ENCODE data around the gene TMCC1.
"Not testable (repeated sequence)": the region's sequence is repeated elsewhere in the genome, so short reads cannot be mapped to it uniquely, and the experiment has no call there.

Gene TMCC1

GRCh38 chr3:129619726-129620162 is 273.8 kb downstream of the TMCC1 start:
- DNase-seq = no peak

DNA sequence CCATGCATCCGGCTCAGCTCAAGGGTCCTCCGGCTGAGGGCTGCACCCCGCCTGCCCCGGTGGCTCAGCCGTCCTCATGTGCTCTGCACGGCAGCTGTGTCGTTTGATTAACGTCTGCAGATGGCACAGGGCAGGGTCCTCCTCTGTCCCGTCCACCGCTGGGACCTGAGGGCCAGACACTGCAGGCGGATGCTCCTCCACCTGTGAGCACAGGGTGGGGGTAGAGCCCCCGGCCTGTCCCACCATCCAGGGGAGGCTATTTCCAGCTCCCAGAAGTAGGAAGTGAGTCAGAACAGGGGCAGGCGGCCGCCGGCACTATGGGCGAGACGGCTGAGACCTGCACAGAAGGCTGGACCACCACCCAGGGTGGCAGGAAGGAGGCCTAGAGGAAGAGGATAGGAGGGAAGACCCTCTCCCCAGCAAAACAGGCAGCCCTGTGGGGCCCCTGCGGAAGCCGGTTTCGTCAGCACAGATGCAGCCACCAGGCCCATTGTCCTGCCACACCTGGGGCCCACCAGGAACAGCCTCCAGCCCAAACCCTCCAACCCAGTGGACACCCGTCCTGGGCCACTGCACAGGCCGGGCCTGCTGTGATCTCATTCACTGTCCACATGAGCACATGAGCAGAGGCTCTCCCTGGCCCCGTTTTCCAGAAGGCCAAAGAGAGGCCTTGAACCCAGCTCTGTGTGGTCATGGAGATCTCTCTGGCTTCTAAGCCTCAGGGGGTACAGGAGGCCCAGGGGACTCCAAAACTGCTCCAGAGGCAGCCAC is 274.4 kb downstream of the TMCC1 start:
- no peak for DNase-seq

DNA sequence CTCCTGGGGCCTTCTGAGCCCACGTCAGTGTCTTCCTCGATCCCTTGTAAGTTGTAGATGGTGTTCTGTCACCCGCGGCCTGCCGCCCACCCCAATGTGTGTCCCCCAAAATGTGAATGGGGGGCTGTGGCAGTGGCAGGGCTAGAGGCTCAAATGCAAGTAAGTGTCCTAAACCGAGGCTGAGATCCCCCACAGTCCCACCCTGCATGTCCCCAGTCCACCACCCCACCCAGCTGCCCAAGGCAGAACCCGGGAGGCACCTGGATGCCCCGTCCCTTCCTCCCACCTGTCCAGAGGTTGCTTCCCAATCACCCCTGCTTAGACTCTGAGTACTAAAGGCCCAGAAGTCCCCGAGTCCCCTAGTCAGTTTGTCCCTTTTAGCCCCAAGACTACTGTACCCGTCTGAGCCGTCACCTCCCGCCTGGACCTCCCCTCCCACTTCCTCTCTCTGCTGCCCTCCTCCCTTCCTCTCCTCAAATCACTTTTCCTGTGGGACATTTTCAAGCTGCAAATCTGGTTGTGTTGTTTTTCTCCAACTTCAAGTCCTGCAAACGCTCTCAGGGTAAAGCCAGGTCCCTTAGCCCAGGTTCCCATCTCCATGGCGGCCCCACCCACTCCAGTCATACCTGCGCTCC is 275.2 kb downstream of the TMCC1 start:
- DNase-seq = no peak

DNA sequence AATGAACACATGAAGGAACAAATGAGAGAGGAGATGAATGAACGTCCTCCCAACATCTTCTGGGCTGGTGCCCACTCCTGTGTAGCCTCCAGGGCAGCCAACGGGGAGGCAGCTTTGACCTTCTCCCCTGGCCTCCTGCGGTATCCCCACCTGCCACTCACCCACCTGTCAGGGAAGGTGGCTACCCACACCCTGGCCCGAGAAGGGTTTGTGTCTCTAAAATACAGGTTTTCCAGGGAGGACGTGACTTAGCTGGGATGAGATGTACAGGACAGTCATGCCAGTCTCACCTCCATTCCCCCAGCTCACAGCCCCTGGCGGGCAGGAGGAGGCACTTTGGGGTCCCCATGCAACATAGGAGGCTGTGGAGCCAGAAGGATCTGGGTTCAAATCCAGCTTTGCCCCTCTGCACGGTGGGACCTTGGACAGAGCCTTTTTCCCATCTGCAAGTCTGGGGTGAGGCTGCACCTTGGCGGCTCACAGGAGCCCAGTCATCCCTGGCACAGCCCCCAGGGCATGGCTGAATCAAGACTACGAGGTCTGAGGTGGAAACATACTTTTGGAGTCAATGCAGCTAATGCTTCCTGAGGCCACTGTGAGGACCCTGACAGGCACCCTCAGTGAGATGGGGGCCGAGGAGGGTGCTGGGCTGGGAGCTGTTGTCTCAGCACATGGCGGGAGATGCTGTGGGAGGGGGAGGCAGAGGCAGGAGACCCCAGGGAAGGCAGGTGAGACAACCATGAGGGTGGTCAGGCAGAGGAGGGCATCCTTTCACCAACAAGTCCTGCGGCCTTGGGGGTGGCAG is 275.9 kb downstream of the TMCC1 start:
- no peak for DNase-seq

GRCh38 chr3:129616713-129617112 is 276.8 kb downstream of the TMCC1 start:
- no peak for DNase-seq

- DNase-seq = no peak
Measured at GRCh38 chr3:129616291-129616690, 277.2 kb downstream of the TMCC1 start.

DNA sequence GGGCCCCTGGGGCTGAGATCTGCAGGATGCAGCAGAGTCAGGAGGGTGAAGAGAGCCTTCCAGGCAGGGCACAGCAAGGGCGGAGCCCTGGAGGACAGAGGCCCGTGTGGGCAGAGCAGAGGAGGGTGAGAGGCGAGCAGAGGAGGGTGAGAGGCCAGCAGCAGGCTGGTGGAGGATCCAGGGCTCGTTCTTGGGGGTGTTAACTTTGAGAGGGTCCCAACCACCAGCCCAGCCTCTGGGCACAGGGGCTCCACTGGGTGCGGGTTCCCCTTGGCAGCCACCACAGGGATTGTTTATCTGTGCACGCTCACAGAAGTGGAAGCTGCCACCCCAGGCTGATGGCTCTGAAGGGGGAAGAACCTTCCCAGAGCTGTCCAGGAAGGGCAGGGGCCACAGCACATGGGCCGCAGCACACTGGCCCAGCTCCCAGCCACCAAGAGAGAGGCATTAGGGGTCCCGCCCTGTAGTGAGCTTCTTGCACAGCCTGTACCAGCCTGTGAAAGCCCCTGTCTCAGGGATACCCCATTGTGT is 277.7 kb downstream of the TMCC1 start:
- DNase-seq = no peak

GRCh38 chr3:129614927-129615363 is 278.6 kb downstream of the TMCC1 start:
- DNase-seq = no peak

DNA sequence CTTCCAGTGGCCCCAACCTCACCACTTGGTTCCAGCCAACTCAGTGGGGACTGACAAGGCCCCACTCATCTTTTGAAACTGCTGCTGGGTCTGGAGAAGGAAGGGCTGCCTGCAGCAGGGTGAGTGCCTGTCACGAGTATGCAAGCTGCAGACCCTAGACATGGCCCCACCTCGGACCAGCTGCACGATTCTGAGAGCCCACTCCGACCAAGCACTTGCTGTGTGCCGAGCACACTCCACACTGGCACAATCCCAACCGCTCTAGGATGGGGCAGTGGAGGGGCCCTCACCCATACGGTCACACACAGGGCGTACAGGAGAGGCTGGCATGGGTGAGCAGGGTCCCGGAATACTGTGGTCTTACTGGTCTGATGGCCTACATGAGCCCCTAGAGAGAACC is 279.1 kb downstream of the TMCC1 start:
- DNase-seq = no peak

GRCh38 chr3:129613367-129613740 is 280.2 kb downstream of the TMCC1 start:
- no peak for DNase-seq

DNA sequence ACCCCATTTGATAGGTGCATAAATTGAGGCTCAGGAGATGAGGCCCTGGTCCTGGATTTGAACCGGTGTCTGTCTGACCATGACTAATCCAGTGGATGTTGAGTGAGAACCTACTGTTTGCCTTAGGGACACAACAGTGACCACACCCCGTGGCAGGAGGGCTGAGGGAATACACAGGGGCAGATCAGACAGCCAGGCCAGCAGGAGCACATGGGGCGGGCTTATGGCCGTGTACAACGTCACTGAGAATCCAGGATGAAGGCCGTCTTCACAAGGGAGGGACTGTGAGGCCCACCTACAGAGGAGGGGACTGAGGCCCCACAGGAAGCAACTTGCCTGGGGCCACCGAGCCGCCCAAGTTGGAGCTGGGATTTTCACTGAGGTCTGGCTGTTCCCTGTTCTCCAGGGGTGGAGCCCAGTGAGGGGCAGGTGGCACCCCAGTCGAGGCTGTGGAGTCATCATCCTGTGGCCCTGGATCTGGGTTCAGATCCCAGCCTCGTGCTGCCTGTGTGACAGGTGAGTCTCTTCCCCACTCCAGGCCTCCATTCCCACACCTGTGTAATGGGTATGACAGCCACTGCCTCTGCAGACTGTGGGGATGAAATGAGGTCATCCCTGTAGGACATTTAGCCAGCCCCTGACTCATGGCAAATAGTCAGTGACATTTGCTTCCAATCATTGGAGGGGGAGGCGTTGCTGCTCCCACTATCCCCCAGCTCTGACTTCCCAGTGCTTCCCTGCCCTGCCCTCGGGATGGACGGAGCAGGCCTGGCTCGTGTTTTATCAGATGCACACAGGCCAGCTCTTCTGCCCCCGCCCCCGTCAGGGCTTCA is 280.8 kb downstream of the TMCC1 start:
- no peak for DNase-seq

DNA sequence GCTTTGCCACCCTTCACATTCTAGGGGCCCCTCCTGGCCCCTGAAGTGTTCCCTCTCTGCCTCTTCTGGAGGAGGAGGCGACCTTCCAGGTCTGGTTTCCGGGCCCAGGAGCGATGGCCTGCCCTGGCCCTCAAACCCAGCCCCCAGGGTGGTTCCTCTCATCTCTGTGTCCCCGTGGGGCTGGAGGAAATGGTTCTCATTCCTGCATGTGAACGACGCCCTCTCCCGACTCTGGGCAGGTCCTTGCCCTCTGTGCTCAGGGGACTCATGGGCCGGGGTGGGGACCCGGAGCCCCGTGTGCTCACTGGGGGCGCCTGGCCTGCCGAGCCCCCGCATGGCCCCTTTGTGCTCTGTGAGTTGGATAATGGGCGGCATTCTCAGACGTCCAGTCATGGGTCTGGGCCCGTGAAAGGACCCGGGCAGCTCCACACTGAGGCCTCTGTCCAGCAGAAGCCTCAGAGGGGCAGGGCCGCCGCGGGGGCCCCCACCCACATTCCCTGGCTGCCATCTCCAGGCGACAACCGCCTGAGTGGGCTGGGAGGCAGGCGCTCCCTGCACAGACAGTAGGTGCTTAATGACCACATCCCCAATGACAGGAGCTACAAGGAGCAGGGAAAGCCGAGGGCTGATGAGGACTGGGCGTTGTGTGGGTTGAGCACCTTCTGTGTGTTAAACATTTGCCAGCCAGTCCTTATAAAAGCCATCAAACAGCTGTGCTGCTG is 281.5 kb downstream of the TMCC1 start:
- DNase-seq = no peak

GRCh38 chr3:129611446-129611800 is 282.1 kb downstream of the TMCC1 start:
- DNase-seq = no peak

DNA sequence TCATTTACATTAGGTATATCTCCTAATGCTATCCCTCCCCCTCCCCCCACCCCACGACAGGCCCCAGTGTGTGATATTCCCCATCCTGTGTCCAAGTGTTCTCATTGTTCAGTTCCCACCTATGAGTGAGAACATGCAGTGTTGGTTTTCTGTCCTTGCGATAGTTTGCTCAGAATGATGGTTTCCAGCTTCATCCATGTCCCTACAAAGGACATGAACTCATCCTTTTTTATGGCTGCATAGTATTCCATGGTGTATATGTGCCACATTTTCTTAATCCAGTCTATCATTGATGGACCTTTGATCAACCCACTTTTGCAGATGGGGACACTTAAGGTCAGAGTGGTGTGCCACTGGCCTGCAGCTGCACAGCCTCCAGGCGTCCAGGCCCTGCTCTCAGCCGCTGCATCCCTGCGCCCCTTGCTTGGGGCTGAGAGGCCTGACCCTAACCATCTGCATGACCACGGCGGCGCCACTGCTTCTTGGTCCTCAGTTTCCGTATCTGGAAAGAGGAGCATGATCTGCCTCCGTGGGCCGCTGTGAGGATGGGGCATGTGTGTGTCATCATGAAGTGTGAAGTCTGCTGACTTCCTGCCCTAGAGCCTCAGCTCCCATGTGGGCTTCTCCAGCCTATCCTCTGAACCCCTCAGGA is 282.6 kb downstream of the TMCC1 start:
- DNase-seq = not testable (repeated sequence)

DNA sequence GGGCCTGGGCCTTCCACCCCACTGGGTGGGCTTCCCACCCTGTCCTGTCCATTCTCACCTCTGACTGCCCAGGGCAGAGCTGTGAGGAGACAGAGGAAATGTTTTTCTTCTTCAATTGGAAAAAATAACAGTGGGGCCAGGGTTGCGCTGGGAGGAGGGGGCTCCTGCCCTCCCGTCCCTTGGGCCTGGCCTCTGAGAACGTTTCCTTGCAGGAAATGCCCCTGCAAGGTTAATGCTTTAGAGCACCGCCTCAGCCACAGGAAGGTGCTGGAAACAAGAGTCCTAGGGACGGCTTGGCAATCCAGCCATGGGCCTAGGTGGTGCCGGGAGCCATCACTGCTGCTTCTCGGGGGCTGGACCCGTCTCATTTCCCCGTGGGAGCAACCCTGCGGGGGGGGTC is 283.2 kb downstream of the TMCC1 start:
- DNase-seq = no peak

GRCh38 chr3:129609591-129610182 is 283.8 kb downstream of the TMCC1 start:
- DNase-seq = no peak

- no peak for DNase-seq
Measured at GRCh38 chr3:129608936-129609590, 284.4 kb downstream of the TMCC1 start.

DNA sequence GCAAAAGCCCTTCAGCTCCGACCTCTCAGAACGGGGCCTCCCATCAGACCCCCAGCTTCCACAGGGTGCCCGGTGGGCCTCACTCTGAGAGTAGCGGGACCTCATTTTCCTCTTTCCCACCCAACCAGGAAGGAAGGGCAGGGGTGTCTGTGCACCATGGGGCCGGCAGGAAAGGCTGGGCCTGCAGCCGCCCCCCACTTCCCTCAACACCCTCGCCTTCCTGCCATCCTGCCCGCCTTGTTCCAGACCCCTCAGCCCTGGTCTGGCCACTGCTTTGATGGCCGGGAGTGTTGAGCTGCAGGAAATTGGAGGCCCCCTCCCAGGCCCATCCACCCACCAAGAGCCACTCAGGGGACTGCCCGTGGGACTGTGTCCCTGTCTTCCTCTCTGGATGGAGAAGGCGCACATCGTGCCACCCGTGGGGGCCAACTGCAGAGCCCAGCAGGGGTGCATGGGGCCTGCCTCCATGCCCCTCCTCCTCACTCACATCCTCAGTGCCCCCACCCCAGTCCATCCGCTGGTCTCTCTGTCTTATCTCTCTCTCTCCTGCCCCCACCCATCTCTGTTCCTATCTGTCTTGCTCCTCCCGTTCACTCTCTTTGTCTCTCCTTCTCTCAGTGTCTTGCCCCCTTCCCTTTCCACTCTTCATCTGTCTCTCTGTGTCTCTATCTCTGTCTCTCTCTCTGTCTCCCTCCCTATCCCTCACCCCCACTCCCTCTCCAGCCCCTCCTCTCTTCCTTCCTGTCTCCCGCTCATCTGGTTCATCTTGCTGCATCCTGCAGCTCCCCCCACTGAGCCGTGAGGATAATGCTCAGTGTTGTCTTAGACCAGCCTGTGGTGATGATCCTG is 285.2 kb downstream of the TMCC1 start:
- no peak for DNase-seq

DNA sequence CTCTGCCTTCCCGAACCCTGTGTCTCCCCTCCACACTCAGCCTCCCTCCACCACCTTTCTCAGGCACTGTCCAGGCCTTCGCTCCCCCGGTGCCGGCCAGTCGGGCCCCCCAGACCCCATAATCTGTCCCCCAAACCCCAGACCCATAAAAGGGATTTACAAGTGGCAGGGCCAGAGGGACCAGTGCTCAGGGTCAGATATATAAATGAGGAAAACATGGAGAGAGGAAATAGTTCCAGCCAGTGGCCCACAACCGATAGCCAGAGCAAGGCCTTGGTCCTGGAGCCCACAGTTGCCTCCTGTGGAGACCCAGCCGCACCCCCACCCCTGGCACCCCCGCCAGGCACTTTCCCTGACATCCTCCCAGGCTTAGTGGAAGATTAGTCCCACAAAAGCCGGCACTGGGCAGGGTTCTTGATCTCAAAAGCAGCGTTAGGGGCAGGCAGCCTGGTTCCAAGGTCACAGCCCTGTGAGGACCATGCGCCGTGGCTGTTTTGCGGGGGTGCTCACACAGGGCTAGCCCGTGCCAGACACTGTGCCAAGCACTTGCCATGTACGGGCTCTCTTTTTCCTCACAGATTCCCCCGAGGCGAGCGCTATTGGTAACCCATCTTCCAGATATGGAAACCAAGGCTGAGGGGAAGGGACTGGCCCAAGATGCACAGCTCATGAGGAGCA is 286.0 kb downstream of the TMCC1 start:
- no peak for DNase-seq

Measured in DMS 273 treated with DMSO at 0.1 percent for 48 hours (cell line).